H1 (cell line): ENCODE measurements around the gene PARD3. TPM values are rescaled to one million over a fixed set of nuclear protein-coding genes. Genes with fewer than 3 reads are reported as not detected.
A peak's percentile ranks its signal among the peaks of the same experiment; 100 is the strongest.

ENCODE experiments used
- CTCF ChIA-PET: fragments of 300-600 bp; sonication (Branson Sonifier 250); formaldehyde crosslinking; loops from one replicate; lab custom pipeline; 2021; ENCODE audit not compliant: partially characterized antibody; lab: Charles Lee
- POLR2A ChIA-PET: fragments of 300-600 bp; sonication (Branson Sonifier 250); formaldehyde crosslinking; loops from one replicate; lab custom pipeline; 2021; ENCODE audit warnings: inconsistent platforms; ENCODE audit not compliant: partially characterized antibody; lab: Charles Lee
- DNase-seq, 2 experiments: peaks; one replicate each; pipeline versions ENCODE4 v3.0.0 to v3.0.0-alpha.2; 2010 to 2022; ENCODE audit warnings: low spot score in 2 of 2, low read depth in 1 of 2, mixed read lengths in 1 of 2
- FAIRE-seq: peaks from 2 replicates; lab custom pipeline; 2011; peaks lifted over from hg19 to GRCh38; lab: Jason Lieb, UNC
- H2AFZ ChIP-seq: 2 replicates; pipeline ENCODE4 v1.8.1; 2012; ENCODE audit warnings: low read length, inconsistent platforms
- H2AK5ac ChIP-seq: 2 replicates; pipeline ENCODE4 v1.6.1; 2013; ENCODE audit warnings: low read depth, low read length
- H2BK120ac ChIP-seq: replicated peaks from 2 replicates; pipeline ENCODE3; 2013; ENCODE audit warnings: low read depth, low read length, inconsistent platforms
- H2BK12ac ChIP-seq: 2 replicates; pipeline ENCODE4 v1.6.1; 2013; ENCODE audit warnings: low read depth, low read length
- H2BK15ac ChIP-seq: 2 replicates; pipeline ENCODE4 v1.6.1; 2013; ENCODE audit warnings: low read length
- H2BK20ac ChIP-seq: 2 replicates; pipeline ENCODE4 v1.6.1; 2013; ENCODE audit warnings: low read length
- H2BK5ac ChIP-seq: 2 replicates; pipeline ENCODE4 v1.6.1; 2013; ENCODE audit warnings: low read depth, low read length
- H3K14ac ChIP-seq: 2 replicates; pipeline ENCODE4 v1.6.1; 2013; ENCODE audit warnings: inconsistent platforms; ENCODE audit not compliant: insufficient read length
- H3K18ac ChIP-seq: 2 replicates; pipeline ENCODE4 v1.6.1; 2013; ENCODE audit warnings: low read length; ENCODE audit errors: extremely low read depth
- H3K23ac ChIP-seq: 2 replicates; pipeline ENCODE4 v1.6.1; 2013; ENCODE audit warnings: inconsistent platforms; ENCODE audit not compliant: insufficient read length
- H3K23me2 ChIP-seq: 2 replicates; pipeline ENCODE4 v1.6.1; 2013; ENCODE audit warnings: low read depth, low read length
- H3K27ac ChIP-seq: 2 replicates; pipeline ENCODE4 v1.6.1; 2011; ENCODE audit warnings: low read depth, low read length, inconsistent platforms
- H3K27me3 ChIP-seq, 4 experiments: replicated peaks in 1 of 4; 1 replicate in 1 of 4; 2 replicates in 3 of 4; pipeline versions ENCODE4 v1.6.1 to v1.8.1; 2011 to 2013; ENCODE audit warnings: low read length in 3 of 4, mild to moderate bottlenecking in 3 of 4, inconsistent platforms in 2 of 4, mixed read lengths in 2 of 4, moderate library complexity in 1 of 4; ENCODE audit not compliant: control insufficient read depth in 3 of 4, insufficient read depth in 3 of 4; ENCODE audit errors: extremely low read depth in 1 of 4
- H3K36me3 ChIP-seq, 4 experiments: 2 replicates each; pipeline versions ENCODE4 v1.6.1 to v1.8.1; 2011 to 2013; ENCODE audit warnings: mild to moderate bottlenecking in 4 of 4, low read length in 3 of 4, moderate library complexity in 2 of 4, control low read depth in 1 of 4, inconsistent platforms in 1 of 4; ENCODE audit not compliant: insufficient read depth in 4 of 4, control insufficient read depth in 2 of 4
- H3K4ac ChIP-seq: replicated peaks from 2 replicates; pipeline ENCODE3; 2013; ENCODE audit warnings: low read length, low read depth, mixed read lengths, inconsistent platforms; ENCODE audit not compliant: insufficient read length
- H3K4me1 ChIP-seq, 4 experiments: replicated peaks in 1 of 4; 1 replicate in 1 of 4; 2 replicates in 3 of 4; pipeline versions ENCODE4 v1.6.1 to v1.8.1; 2011 to 2013; ENCODE audit warnings: low read length in 3 of 4, inconsistent platforms in 2 of 4, mixed read lengths in 1 of 4; ENCODE audit not compliant: insufficient read depth in 4 of 4, control insufficient read depth in 3 of 4
- H3K4me2 ChIP-seq, 2 experiments: 2 replicates each; pipeline versions ENCODE4 v1.6.1 to v1.8.1; 2011 to 2013; ENCODE audit warnings: low read depth in 2 of 2, low read length in 2 of 2, control low read depth in 1 of 2, inconsistent platforms in 1 of 2, mild to moderate bottlenecking in 1 of 2; ENCODE audit not compliant: insufficient read depth in 1 of 2
- H3K4me3 ChIP-seq, 4 experiments: fragments of 200-600, 300-600 bp in 1 of 4; sonication (generic), shearing (Covaris generic), sonication (Bioruptor Twin) in 1 of 4; 2 replicates each; pipeline versions ENCODE4 v1.5.1 to v1.8.1; 2011 to 2016; ENCODE audit warnings: low read length in 4 of 4, low read depth in 3 of 4, control low read depth in 2 of 4, inconsistent platforms in 2 of 4, mild to moderate bottlenecking in 2 of 4, mixed read lengths in 1 of 4, moderate library complexity in 1 of 4; ENCODE audit not compliant: insufficient read depth in 2 of 4; ENCODE audit errors: extremely low read depth in 1 of 4
- H3K56ac ChIP-seq: replicated peaks from 2 replicates; pipeline ENCODE3; 2013; ENCODE audit warnings: low read depth, mild to moderate bottlenecking, mixed read lengths, low read length, inconsistent platforms; ENCODE audit not compliant: insufficient read length
- H3K79me1 ChIP-seq: 2 replicates; pipeline ENCODE4 v1.6.1; 2013; ENCODE audit warnings: low read depth, low read length, control low read depth
- H3K79me2 ChIP-seq, 2 experiments: 2 replicates each; pipeline versions ENCODE4 v1.6.1 to v1.8.1; 2012 to 2013; ENCODE audit warnings: low read length in 2 of 2, mild to moderate bottlenecking in 2 of 2, inconsistent platforms in 1 of 2; ENCODE audit not compliant: insufficient read depth in 2 of 2, control insufficient read depth in 1 of 2
- H3K9ac ChIP-seq, 4 experiments: replicated peaks in 1 of 4; 1 replicate in 1 of 4; 2 replicates in 3 of 4; pipeline versions ENCODE4 v1.6.1 to v1.8.1; 2011 to 2013; ENCODE audit warnings: low read depth in 3 of 4, low read length in 3 of 4, control low read depth in 2 of 4, mild to moderate bottlenecking in 2 of 4, moderate library complexity in 2 of 4, inconsistent platforms in 1 of 4; ENCODE audit errors: extremely low read depth in 1 of 4
- H3K9me3 ChIP-seq, 2 experiments: 2 replicates each; pipeline versions ENCODE4 v1.6.1 to v1.8.1; 2012 to 2013; ENCODE audit warnings: mild to moderate bottlenecking in 2 of 2, moderate library complexity in 2 of 2, control low read depth in 1 of 2, inconsistent platforms in 1 of 2, low read depth in 1 of 2, low read length in 1 of 2, mixed read lengths in 1 of 2; ENCODE audit not compliant: insufficient read depth in 2 of 2
- H4K20me1 ChIP-seq, 2 experiments: replicated peaks in 1 of 2; 2 replicates each; pipeline versions ENCODE3 to v1.8.1; 2011 to 2013; ENCODE audit warnings: inconsistent platforms in 2 of 2, low read length in 2 of 2, mild to moderate bottlenecking in 1 of 2; ENCODE audit not compliant: insufficient read depth in 2 of 2, control insufficient read depth in 1 of 2
- H4K5ac ChIP-seq: 2 replicates; pipeline ENCODE4 v1.6.1; 2013; ENCODE audit warnings: low read length, low read depth, mixed read lengths, inconsistent platforms; ENCODE audit not compliant: insufficient read length
- H4K8ac ChIP-seq: 2 replicates; pipeline ENCODE4 v1.8.0; 2013; ENCODE audit warnings: mild to moderate bottlenecking, moderate library complexity, low read length, inconsistent platforms; ENCODE audit not compliant: insufficient read depth; ENCODE audit errors: extremely low read depth
- H4K91ac ChIP-seq: replicated peaks from 2 replicates; pipeline ENCODE3; 2013; ENCODE audit warnings: low read length, mixed read lengths, inconsistent platforms; ENCODE audit not compliant: insufficient read length
- CTBP2 ChIP-seq: IDR thresholded peaks from 2 replicates; pipeline ENCODE4 v1.7.0; 2011; ENCODE audit warnings: borderline replicate concordance, mild to moderate bottlenecking, moderate library complexity, mixed read lengths, low read length; ENCODE audit not compliant: insufficient read depth, insufficient read length
- HDAC2 ChIP-seq, 2 experiments: fragments of 300-600 bp in 1 of 2; sonication (generic) in 1 of 2; IDR thresholded peaks; 2 replicates each; pipeline ENCODE4 v1.6.1; 2011 to 2012; ENCODE audit warnings: low read depth in 2 of 2, low read length in 2 of 2, mild to moderate bottlenecking in 2 of 2, moderate library complexity in 2 of 2, borderline replicate concordance in 1 of 2, inconsistent platforms in 1 of 2
- MAFK ChIP-seq: IDR thresholded peaks from 2 replicates; pipeline ENCODE4 v1.6.1; 2012; ENCODE audit warnings: low read depth, mild to moderate bottlenecking, improper control_type of control experiment, low read length
- SIN3A ChIP-seq, 2 experiments: IDR thresholded peaks in 1 of 2; conservative IDR thresholded peaks in 1 of 2; 2 replicates each; pipeline ENCODE4 v1.6.1; 2011 to 2012; ENCODE audit warnings: low read length in 2 of 2, improper control_type of control experiment in 1 of 2, low read depth in 1 of 2, mild to moderate bottlenecking in 1 of 2
- SIX5 ChIP-seq: IDR thresholded peaks from 2 replicates; pipeline ENCODE4 v1.6.1; 2011; ENCODE audit warnings: mild to moderate bottlenecking, low read depth, low read length
- WGBS, 2 experiments: shearing (Covaris generic) in 1 of 2; methylation state at CpG; one replicate each; pipeline versions ENCODE4 v1.1.6 to v1.1.7; 2013 to 2015; ENCODE audit warnings: low lambda C conversion rate in 2 of 2, mixed read lengths in 2 of 2, inconsistent platforms in 1 of 2, low coverage in 1 of 2, missing lambda C conversion rate in 1 of 2; ENCODE audit not compliant: insufficient replicate concordance in 2 of 2, insufficient coverage in 1 of 2, insufficient read length in 1 of 2; ENCODE audit errors: extremely low coverage in 1 of 2, missing lambda C conversion rate in 1 of 2; 5-methylcytosine and 5-hydroxymethylcytosine counted together
- polyA plus RNA-seq, 7 experiments: library from polyadenylated mRNA; depleted of rRNA in 3 of 7; stranded (reverse) in 5 of 7; unstranded in 2 of 7; fragments of >200 nt in 5 of 7; fragments of 200-250 nt in 2 of 7; gene quantifications; 1 replicate in 5 of 7; 2 replicates in 1 of 7; 4 replicates in 1 of 7; pipeline versions ENCODE4 v1.2.1 to v1.2.3, GENCODE V29; 2011 to 2013; ENCODE audit warnings: missing spikeins in 2 of 7, mixed read lengths in 2 of 7
- total RNA-seq: library from RNA; stranded (reverse); fragmentation: NEBNext Ultra II Directional; extraction: Animal tissue kit (Norgen Biotek cat#: 25700); gene quantifications from 2 replicates; pipeline ENCODE4 v1.2.1, GENCODE V29; 2021

PARD3 gene
- total and polyA plus RNA-seq, 2 of the 8 experiments (the other 6 are each of a cell fraction or from before 2014, with no cell fraction given): 19.7 to 49.1 TPM

GRCh38 chr10:34731213-34731612, 83.9 kb downstream of the PARD3 start:
- Histone ChIP-seq H3K9ac (no peak overlapping the region), H3K18ac (no peak overlapping the region), H2AK5ac (no peak overlapping the region), H4K91ac (no peak overlapping the region), H2BK120ac (no peak overlapping the region), H3K14ac (no peak overlapping the region), H4K20me1 (peaks cover 3 to 8% of the 10 kb centered on the region in 2 experiments), H3K23ac (no peak overlapping the region), H3K36me3 (no peaks in the 10 kb centered on the region), H4K5ac (no peak overlapping the region), H3K27me3 (no peaks in the 10 kb centered on the region), H2BK5ac (no peak overlapping the region), H3K4me3 (no peak overlapping the region), H3K4me1 (no peaks in the 10 kb centered on the region), H3K23me2 (peaks cover 3% of the 10 kb centered on the region; the same call in 1 of the 2 replicates), H3K56ac (no peak overlapping the region), H3K4ac (no peak overlapping the region), H3K79me2 (peaks cover 6 to 91% of the 10 kb centered on the region in 2 experiments; a peak in 3 of 4 replicates), H3K9me3 (no peaks in the 10 kb centered on the region), H3K27ac (no peak overlapping the region), H2AFZ (no peak overlapping the region), H2BK20ac (no peak overlapping the region), H3K4me2 (no peak overlapping the region), H3K79me1 (peaks cover 7% of the 10 kb centered on the region; the same call in 1 of the 2 replicates), H2BK12ac (no peak overlapping the region), H2BK15ac (no peak overlapping the region), H4K8ac (no peak overlapping the region)
- ChIA-PET CTCF (interaction anchor here (0.6 to 4.2 kb wide), 18 partner anchors 9 to 997 kb away, joined by 3 to 29 read pairs (median 4); no protein-coding TSS in a partner anchor), POLR2A (interaction anchor here (0.8 to 1.2 kb wide), 2 partner anchors 10 to 79 kb away, joined by 3 read pairs; no protein-coding TSS in a partner anchor)
- DNase-seq (no peak), FAIRE-seq (no peak)
- TF ChIP-seq CTBP2: no peak
- no peak for TF ChIP-seq SIN3A (conservative IDR thresholded peaks at IDR 0.05 in 1 of 2, IDR thresholded peaks at IDR 0.05 in 1 of 2; ENCODE audit: low read depth in 1 of 2, low read length in 2 of 2)
- no peak for TF ChIP-seq SIX5
- TF ChIP-seq MAFK: peak; percentile 76
- no peak for TF ChIP-seq HDAC2 (IDR thresholded peaks at IDR 0.05; ENCODE audit: borderline replicate concordance in 1 of 2, low read depth in 2 of 2, low read length in 2 of 2)
- WGBS, 2 experiments: 68% methylated on average over 2 of the region's 2 CpGs; no CpG with 5 or more reads in 1 of the 2 experiments
